ENCODE measurements around the gene COPS2. TPM values are rescaled to one million over a fixed set of nuclear protein-coding genes. Genes with fewer than 3 reads are reported as not detected.

COPS2 gene
- total RNA-seq, 1 donor from 2014 or later: 86.5 TPM

DNA sequence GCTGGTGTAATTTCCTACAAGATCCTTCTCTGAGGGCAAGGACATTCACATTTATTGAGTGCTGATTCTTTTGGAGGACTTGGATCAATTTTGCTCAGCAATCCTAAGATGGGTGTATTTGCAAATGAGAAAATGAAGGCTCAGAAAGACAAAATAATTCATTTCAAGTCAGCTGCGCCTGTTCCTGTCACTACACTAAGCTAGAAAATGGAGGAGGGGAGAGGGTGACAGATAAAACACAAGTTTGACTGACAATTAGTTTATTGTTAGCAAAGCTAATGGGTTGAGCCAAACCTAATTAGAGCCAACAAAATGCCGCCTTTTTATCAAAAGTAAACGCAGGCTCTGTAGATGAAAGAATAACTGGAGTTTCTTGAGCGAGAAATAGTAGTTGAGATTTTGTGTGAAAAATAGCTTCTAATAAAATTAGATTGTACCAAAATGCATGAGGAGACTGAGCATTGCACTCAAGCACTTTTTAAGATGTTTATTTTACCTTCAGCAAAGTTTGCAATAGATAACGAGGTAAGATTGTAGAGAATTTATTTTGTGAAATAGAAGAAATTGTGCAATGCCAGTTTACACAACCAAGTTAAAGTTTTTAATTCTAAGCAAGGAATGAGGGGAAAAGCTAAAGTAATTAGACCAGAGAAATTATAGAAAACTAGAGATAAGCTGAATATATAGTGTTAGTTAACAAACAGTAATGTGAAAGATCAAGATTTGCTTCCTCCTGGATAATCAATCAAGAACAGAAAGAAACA is 69.5 kb downstream of the COPS2 start:
- TF ChIP-seq CTCF (conservative IDR thresholded peaks at IDR 0.05): no peak
- Mint-ChIP-seq H3K9me3 (no peaks in the 10 kb centered on the region), H3K27ac (no peak overlapping the region)

DNA sequence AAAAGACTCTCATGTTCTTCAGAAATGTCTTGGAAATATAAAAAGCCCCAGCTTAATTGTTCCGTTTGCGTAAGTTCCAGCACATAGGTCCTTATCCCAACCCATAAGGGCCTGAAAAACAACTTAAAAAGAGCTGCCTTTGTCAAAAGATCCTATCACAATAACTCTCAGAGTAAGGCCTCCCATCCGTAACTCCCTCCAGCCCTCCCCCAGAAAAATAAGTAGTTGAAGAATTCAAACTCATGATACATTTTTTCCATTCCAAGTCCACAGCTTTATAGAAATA is 71.2 kb downstream of the COPS2 start:
- no peak overlapping the region for H3K4me3 Mint-ChIP-seq

More for the DNA sequence above, 69.5 kb downstream of the COPS2 start:
- Mint-ChIP-seq H3K4me1 (ENCODE audit: unreplicated experiment) (no peaks in the 10 kb centered on the region), H3K4me3 (no peak overlapping the region), H3K36me3 (no peaks in the 10 kb centered on the region), H3K27me3 (no peaks in the 10 kb centered on the region)
- no peak for DNase-seq (ENCODE audit: extremely low spot score, unreplicated experiment)

DNA sequence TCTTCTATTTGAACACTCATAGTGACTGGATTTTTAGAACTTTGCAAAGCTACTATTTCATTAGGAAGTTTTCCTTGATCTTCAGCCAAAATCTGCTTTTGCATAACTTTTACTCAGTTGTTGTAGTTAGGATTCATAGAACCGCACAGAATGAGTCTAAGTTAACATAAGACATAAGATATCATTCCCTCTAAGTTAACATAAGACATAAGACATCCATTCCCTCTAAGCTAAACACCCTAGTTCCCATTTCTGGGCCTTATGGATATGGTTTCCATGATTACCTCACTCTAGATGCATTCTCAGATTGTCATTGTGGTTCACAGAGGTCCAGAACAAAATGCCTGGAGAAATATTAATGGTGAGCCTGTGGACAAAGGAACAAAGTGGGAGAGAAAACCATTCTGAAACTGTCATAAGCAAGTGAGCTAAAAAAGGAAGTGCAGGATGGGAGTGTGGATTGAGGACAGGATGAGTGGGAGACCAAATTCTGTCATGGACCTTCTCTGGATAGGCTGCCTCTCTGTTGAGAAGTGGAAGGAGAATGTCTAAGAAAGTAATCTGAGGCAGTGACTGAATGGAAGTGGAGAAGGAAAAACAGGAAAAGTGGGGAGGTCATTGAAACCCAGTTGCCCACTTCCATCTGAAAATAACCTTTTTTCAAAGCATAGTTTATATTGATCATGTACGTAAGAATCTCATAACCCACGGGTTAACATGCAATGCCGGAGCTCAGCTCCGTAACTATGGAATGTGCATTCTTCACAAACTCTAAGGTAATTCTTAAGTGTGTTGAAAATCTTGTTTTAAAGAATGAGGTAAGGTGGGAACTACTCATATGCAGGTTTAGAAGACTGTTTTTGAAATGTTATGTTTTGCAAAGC is 71.8 kb downstream of the COPS2 start:
- Mint-ChIP-seq H3K27ac (peak overlapping the region; percentile 16), H3K4me1 (ENCODE audit: unreplicated experiment) (no peaks in the 10 kb centered on the region), H3K9me3 (no peaks in the 10 kb centered on the region), H3K27me3 (no peaks in the 10 kb centered on the region), H3K36me3 (no peaks in the 10 kb centered on the region), H3K4me3 (no peak overlapping the region)
- DNase-seq (ENCODE audit: extremely low spot score, unreplicated experiment): no peak
- TF ChIP-seq CTCF (conservative IDR thresholded peaks at IDR 0.05): no peak

More for the DNA sequence above, 71.2 kb downstream of the COPS2 start:
- Mint-ChIP-seq H3K27me3 (no peaks in the 10 kb centered on the region), H3K36me3 (no peaks in the 10 kb centered on the region), H3K4me1 (ENCODE audit: unreplicated experiment) (no peaks in the 10 kb centered on the region), H3K27ac (peak overlapping the region; percentile 16), H3K9me3 (no peaks in the 10 kb centered on the region)
- TF ChIP-seq CTCF (conservative IDR thresholded peaks at IDR 0.05): no peak
- no peak for DNase-seq (ENCODE audit: extremely low spot score, unreplicated experiment)

- no peaks in the 10 kb centered on the region for H3K4me1 Mint-ChIP-seq (ENCODE audit: unreplicated experiment)
- no peak overlapping the region for H3K4me3 Mint-ChIP-seq
- DNase-seq (ENCODE audit: extremely low spot score, unreplicated experiment): no peak
- H3K9me3 Mint-ChIP-seq: no peaks in the 10 kb centered on the region
- TF ChIP-seq CTCF (conservative IDR thresholded peaks at IDR 0.05): no peak
- H3K27me3 Mint-ChIP-seq: no peaks in the 10 kb centered on the region
- H3K36me3 Mint-ChIP-seq: no peaks in the 10 kb centered on the region
- no peak overlapping the region for H3K27ac Mint-ChIP-seq
These were observed 72.4 kb downstream of the COPS2 start for GRCh38 chr15:49082960-49083359.

GRCh38 chr15:49079340-49080039 is 75.9 kb downstream of the COPS2 start:
- no peak for TF ChIP-seq CTCF (conservative IDR thresholded peaks at IDR 0.05)
- DNase-seq (ENCODE audit: extremely low spot score, unreplicated experiment): no peak
- Mint-ChIP-seq H3K9me3 (no peaks in the 10 kb centered on the region), H3K27ac (no peak overlapping the region), H3K36me3 (no peaks in the 10 kb centered on the region), H3K4me1 (ENCODE audit: unreplicated experiment) (no peaks in the 10 kb centered on the region), H3K27me3 (no peaks in the 10 kb centered on the region), H3K4me3 (no peak overlapping the region)
